ENCODE data around the gene SSBP2. TPM values are rescaled to one million over a fixed set of nuclear protein-coding genes. Genes with fewer than 3 reads are reported as not detected.

The SSBP2 gene
- total RNA-seq, 1 experiment from 2014 or later: 5.2 TPM

DNA sequence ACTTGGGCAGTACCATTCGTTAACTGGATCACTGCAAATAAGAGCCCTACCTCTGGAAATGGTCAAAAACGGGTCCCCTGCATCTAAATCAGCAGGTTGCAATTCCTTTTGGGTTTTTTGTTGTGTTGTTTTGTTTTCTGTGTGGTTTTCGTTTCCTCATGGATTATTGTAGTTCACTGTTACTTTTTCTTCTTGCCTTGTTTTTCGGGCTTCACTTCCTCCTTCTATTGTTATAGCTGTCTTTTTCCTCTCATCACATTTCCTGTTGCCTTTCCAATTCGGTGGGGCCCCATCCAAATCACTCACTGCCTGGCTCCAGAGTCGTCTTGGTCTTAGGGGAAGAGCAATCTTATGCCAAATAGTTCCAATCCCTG, 8.7 kb upstream of the SSBP2 start:
- TF ChIP-seq EGR1 (IDR thresholded peaks at IDR 0.05; ENCODE audit: low read depth) (no peak), POLR2AphosphoS5 (IDR thresholded peaks at IDR 0.05; ENCODE audit: low read depth, low read length) (no peak), SRF (IDR thresholded peaks at IDR 0.05; ENCODE audit: low read depth) (no peak), CEBPB (IDR thresholded peaks at IDR 0.05; ENCODE audit: low read depth) (no peak), RAD21 (IDR thresholded peaks at IDR 0.05; ENCODE audit: low read depth) (no peak)
- TF ChIP-seq, protein P1, sequence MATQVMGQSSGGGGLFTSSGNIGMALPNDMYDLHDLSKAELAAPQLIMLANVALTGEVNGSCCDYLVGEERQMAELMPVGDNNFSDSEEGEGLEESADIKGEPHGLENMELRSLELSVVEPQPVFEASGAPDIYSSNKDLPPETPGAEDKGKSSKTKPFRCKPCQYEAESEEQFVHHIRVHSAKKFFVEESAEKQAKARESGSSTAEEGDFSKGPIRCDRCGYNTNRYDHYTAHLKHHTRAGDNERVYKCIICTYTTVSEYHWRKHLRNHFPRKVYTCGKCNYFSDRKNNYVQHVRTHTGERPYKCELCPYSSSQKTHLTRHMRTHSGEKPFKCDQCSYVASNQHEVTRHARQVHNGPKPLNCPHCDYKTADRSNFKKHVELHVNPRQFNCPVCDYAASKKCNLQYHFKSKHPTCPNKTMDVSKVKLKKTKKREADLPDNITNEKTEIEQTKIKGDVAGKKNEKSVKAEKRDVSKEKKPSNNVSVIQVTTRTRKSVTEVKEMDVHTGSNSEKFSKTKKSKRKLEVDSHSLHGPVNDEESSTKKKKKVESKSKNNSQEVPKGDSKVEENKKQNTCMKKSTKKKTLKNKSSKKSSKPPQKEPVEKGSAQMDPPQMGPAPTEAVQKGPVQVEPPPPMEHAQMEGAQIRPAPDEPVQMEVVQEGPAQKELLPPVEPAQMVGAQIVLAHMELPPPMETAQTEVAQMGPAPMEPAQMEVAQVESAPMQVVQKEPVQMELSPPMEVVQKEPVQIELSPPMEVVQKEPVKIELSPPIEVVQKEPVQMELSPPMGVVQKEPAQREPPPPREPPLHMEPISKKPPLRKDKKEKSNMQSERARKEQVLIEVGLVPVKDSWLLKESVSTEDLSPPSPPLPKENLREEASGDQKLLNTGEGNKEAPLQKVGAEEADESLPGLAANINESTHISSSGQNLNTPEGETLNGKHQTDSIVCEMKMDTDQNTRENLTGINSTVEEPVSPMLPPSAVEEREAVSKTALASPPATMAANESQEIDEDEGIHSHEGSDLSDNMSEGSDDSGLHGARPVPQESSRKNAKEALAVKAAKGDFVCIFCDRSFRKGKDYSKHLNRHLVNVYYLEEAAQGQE (IDR thresholded peaks at IDR 0.05; ENCODE audit: low read depth): no peak
- no peaks in the 10 kb centered on the region for H3K27me3 ChIP-seq (ENCODE audit: insufficient read depth, low read length)
- no TSS peak for BruUV-seq (replicated peaks)
- RAD21 ChIA-PET (ENCODE audit: low non-redundant PET in 1 of 2, low total read pairs in 2 of 2, uncharacterized antibody in 2 of 2, unreplicated experiment in 2 of 2): no interaction called here
- POLR2A ChIA-PET: no interaction called here
- no peak for ATAC-seq
- no peaks in the 10 kb centered on the region for H4K20me1 ChIP-seq (ENCODE audit: insufficient read depth)
- H2AFZ ChIP-seq (ENCODE audit: low read depth, low read length, poor library complexity, severe bottlenecking): no peak overlapping the region
- H3K9ac ChIP-seq (ENCODE audit: low read length): no peak overlapping the region
- H3K79me2 ChIP-seq (ENCODE audit: insufficient read depth, low read length): no peaks in the 10 kb centered on the region
- no peak overlapping the region for H3K4me2 ChIP-seq (ENCODE audit: low read length)
- H3K27ac ChIP-seq (ENCODE audit: low read depth, low read length): no peak overlapping the region
- H3K9me2 ChIP-seq (ENCODE audit: insufficient read depth): no peaks in the 10 kb centered on the region
- intact Hi-C loops (cut with micrococcal nuclease): loop anchor here (10.0 kb wide), 1 partner anchor 215 kb away; the partner anchor contains the start of gene ATG10
- peaks cover 7 to 9% of the 10 kb centered on the region in 2 experiments for H3K4me1 ChIP-seq (ENCODE audit: control insufficient read depth in 1 of 2, insufficient read depth in 2 of 2, low read length in 2 of 2)
- CTCF ChIA-PET: no interaction called here
- H3K9me3 ChIP-seq (ENCODE audit: control insufficient read depth in 1 of 2, insufficient read depth in 1 of 2, low read depth in 1 of 2, low read length in 2 of 2): no peaks in the 10 kb centered on the region
- no peaks in the 10 kb centered on the region for H3K36me3 ChIP-seq (ENCODE audit: control insufficient read depth in 1 of 2, insufficient read depth in 2 of 2, low read length in 2 of 2)
- no peak for DNase-seq (ENCODE audit: low read depth, low spot score)
- no peak overlapping the region for H3K4me3 ChIP-seq (replicated peaks in 1 of 2; ENCODE audit: low read depth in 1 of 2, low read length in 2 of 2)

DNA sequence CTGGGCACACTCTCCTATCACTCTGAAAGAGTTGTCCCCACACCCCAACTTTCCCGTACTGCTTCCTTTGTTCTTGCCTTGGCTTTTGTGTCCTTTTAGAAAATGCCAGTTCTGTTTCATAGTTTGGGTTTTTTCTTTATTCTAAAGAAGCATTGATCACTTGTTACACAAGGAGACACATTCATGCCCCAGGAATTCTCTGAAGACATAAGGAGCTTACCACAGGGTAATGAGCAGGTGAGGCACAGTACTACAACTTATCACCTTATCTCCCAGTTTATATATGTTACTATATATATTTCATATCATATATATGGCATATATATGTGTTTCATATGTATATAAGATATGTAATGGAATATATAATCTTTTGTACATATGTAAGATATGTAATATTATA, 6.5 kb upstream of the SSBP2 start:
- RAD21 ChIA-PET (ENCODE audit: low non-redundant PET in 1 of 2, low total read pairs in 2 of 2, uncharacterized antibody in 2 of 2, unreplicated experiment in 2 of 2): no interaction called here
- BruUV-seq (replicated peaks): no TSS peak
- DNase-seq (ENCODE audit: low read depth, low spot score): no peak
- H3K27me3 ChIP-seq (ENCODE audit: insufficient read depth, low read length): no peaks in the 10 kb centered on the region
- peaks cover 7 to 11% of the 10 kb centered on the region in 2 experiments for H3K4me1 ChIP-seq (ENCODE audit: control insufficient read depth in 1 of 2, insufficient read depth in 2 of 2, low read length in 2 of 2)
- no peak overlapping the region for H2AFZ ChIP-seq (ENCODE audit: low read depth, low read length, poor library complexity, severe bottlenecking)
- POLR2A ChIA-PET: interaction anchor here (1.0 kb wide), 1 partner anchor 13 kb away, joined by 3 read pairs; no protein-coding TSS in a partner anchor
- intact Hi-C loops (cut with micrococcal nuclease): loop anchor here (10.0 kb wide), 1 partner anchor 217 kb away; the partner anchor contains the start of gene ATG10
- no peak for ATAC-seq
- H3K9me3 ChIP-seq (ENCODE audit: control insufficient read depth in 1 of 2, insufficient read depth in 1 of 2, low read depth in 1 of 2, low read length in 2 of 2): no peaks in the 10 kb centered on the region
- no peak overlapping the region for H3K27ac ChIP-seq (ENCODE audit: low read depth, low read length)
- H3K4me3 ChIP-seq (replicated peaks in 1 of 2; ENCODE audit: low read depth in 1 of 2, low read length in 2 of 2): no peak overlapping the region
- H3K36me3 ChIP-seq (ENCODE audit: control insufficient read depth in 1 of 2, insufficient read depth in 2 of 2, low read length in 2 of 2): no peaks in the 10 kb centered on the region
- H4K20me1 ChIP-seq (ENCODE audit: insufficient read depth): no peaks in the 10 kb centered on the region
- H3K9ac ChIP-seq (ENCODE audit: low read length): no peak overlapping the region
- H3K9me2 ChIP-seq (ENCODE audit: insufficient read depth): no peaks in the 10 kb centered on the region
- H3K79me2 ChIP-seq (ENCODE audit: insufficient read depth, low read length): no peaks in the 10 kb centered on the region
- CTCF ChIA-PET: no interaction called here
- H3K4me2 ChIP-seq (ENCODE audit: low read length): no peak overlapping the region
- TF ChIP-seq, protein P1 (IDR thresholded peaks at IDR 0.05; ENCODE audit: low read depth): no peak
- TF ChIP-seq EGR1 (IDR thresholded peaks at IDR 0.05; ENCODE audit: low read depth) (no peak), EZH2 (IDR thresholded peaks at IDR 0.05) (no peak), ZBTB33 (IDR thresholded peaks at IDR 0.05; ENCODE audit: extremely low read depth, insufficient replicate concordance, low read length) (no peak), POLR2A (IDR thresholded peaks at IDR 0.05; ENCODE audit: borderline replicate concordance, extremely low read depth, insufficient read depth, insufficient read length) (no peak), EZH2phosphoT487 (IDR thresholded peaks at IDR 0.05; ENCODE audit: borderline replicate concordance) (no peak)
- TF ChIP-seq, protein P2, sequence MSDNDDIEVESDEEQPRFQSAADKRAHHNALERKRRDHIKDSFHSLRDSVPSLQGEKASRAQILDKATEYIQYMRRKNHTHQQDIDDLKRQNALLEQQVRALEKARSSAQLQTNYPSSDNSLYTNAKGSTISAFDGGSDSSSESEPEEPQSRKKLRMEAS (IDR thresholded peaks at IDR 0.05): no peak

Measured in HCT116 (cell line).